AG04449 (cell line): Measurements from ENCODE around the gene IFNGR1.

Source experiments
- CTCF ChIA-PET: fragments of 350-600 bp; formaldehyde crosslinking; extraction: SDS; loops from one replicate; lab custom pipeline; 2021; ENCODE audit warnings: antibody characterized with exemption; lab: Yijun Ruan, JAX
- POLR2A ChIA-PET: fragments of 400-600, 350-600 bp; formaldehyde crosslinking; extraction: SDS; loops from one replicate; lab custom pipeline; 2020; ENCODE audit warnings: antibody characterized with exemption, inconsistent platforms; lab: Yijun Ruan, JAX
- DNase-seq: peaks from one replicate; pipeline ENCODE4 v3.0.0-alpha.2; 2010; ENCODE audit warnings: low read depth, low spot score
- H3K4me3 ChIP-seq: 2 replicates; pipeline ENCODE4 v1.5.1; 2011; ENCODE audit warnings: low read depth, mild to moderate bottlenecking, control low read depth, low read length
- TF ChIP-seq, protein P1 (sequence below): IDR thresholded peaks from one replicate; pipeline ENCODE4 v1.5.1; 2011; ENCODE audit warnings: mild to moderate bottlenecking, moderate library complexity, low read length, control low read depth, inconsistent platforms; ENCODE audit not compliant: insufficient read depth; ENCODE audit errors: missing control alignments

Gene IFNGR1

DNA sequence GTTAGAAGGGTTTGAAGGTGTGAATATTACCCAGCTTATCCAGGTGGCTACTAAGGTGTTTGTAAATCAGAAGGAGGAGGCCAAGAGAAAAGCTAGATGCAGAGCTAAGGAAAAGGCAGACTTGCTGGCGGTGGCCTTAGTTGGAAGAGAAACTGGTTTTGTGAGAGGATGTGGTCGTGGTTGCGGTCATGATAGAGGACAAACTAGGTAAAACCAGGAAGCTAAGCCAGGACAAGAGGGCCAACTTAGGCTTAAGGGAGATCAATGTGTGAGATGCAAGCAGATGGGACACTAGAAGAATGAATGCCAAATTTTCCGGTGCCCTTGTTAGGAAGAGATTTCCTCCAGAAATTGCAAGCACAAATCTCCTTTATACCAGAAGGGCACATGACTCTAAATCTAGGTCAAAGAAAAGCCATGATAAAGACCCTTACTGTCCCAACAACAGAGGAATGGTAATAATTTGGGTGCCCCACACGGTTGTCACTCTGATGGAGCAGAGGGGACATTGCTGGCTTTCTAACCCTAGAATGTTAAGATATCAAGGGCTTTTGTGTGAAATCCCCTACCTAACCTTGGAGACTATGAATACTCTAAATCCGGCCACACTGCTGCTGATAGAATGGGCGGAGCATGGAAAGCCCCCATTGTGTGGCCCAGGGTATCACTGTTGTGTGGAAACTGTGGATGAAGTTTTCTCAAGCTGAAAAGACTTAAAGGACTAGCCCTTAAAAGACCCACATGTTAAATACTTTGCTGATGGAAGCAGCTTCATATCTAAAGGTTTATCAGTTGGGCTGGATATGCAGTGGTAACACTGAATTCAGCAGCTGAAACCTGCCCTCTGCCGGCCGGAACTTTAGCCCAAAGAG is 53.6 kb downstream of the IFNGR1 start:
- CTCF ChIA-PET: interaction anchor here (0.6 to 2.2 kb wide), 3 partner anchors 12 to 72 kb away, joined by 3 to 11 read pairs (median 7); no protein-coding TSS in a partner anchor
- POLR2A ChIA-PET: no interaction called here
- DNase-seq: no peak
- H3K4me3 ChIP-seq: no peak overlapping the region
- TF ChIP-seq, protein P1, sequence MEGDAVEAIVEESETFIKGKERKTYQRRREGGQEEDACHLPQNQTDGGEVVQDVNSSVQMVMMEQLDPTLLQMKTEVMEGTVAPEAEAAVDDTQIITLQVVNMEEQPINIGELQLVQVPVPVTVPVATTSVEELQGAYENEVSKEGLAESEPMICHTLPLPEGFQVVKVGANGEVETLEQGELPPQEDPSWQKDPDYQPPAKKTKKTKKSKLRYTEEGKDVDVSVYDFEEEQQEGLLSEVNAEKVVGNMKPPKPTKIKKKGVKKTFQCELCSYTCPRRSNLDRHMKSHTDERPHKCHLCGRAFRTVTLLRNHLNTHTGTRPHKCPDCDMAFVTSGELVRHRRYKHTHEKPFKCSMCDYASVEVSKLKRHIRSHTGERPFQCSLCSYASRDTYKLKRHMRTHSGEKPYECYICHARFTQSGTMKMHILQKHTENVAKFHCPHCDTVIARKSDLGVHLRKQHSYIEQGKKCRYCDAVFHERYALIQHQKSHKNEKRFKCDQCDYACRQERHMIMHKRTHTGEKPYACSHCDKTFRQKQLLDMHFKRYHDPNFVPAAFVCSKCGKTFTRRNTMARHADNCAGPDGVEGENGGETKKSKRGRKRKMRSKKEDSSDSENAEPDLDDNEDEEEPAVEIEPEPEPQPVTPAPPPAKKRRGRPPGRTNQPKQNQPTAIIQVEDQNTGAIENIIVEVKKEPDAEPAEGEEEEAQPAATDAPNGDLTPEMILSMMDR: no peak

DNA sequence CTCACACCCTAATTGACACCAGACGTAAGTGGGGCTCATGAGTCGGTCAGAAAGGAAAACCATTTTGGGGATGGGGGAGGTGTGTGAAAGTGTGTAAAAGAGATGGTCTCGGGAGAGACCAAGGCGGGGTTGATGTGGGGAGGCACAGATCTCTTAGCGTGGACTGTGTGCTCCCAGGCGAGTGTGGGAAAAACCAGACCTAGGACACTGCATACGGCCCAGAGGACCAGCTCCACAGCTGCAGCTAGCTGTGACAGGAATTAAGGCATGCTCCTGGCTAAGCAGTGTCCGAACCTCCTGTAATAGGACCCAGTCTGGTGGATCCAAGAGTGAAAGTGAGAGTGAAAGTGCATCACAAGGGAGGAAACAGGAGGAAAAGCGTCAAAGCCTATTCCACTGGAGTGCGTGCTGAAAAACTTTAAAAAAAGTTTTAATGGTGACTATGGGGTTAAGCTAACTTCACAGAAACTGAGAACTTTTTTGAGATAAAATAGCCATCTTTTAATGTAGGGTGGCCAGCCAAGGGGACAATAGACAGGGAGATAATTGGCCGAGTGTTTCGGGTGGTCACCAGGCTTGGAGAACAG is 55.4 kb downstream of the IFNGR1 start:
- H3K4me3 ChIP-seq: no peak overlapping the region
- CTCF ChIA-PET: no interaction called here
- TF ChIP-seq, protein P1: no peak
- POLR2A ChIA-PET: no interaction called here
- DNase-seq: no peak

DNA sequence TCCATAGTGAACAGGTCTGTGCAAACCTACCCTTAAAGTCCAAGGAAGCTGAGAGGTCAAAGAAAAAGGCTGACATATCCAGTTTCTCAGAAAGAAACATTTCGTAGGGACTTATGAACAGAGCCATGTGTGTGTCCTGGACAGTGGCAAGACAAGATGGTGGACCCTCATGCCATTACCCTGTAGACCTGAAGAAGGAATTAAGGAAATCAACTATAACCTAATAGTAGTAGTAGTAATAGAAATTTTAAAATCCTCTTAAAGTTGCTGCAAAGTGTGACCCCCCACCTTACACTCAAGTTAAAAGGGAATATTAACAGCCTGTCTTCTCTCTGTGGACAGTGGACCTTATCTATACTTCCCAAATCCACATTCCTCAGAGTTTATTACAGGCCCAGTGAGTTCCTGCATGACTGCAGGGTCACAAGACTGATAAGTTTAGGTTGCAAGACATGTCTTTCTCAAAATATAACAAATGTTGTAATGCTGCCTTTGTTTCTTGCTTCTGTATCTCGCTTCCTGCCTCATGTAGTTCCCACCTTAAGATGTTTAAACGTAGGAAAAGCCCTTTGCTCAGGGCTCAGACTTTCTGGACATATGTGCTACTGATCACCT is 56.4 kb downstream of the IFNGR1 start:
- H3K4me3 ChIP-seq: no peak overlapping the region
- ChIA-PET CTCF (no interaction called here), POLR2A (no interaction called here)
- no peak for DNase-seq
- TF ChIP-seq, protein P1: no peak

DNA sequence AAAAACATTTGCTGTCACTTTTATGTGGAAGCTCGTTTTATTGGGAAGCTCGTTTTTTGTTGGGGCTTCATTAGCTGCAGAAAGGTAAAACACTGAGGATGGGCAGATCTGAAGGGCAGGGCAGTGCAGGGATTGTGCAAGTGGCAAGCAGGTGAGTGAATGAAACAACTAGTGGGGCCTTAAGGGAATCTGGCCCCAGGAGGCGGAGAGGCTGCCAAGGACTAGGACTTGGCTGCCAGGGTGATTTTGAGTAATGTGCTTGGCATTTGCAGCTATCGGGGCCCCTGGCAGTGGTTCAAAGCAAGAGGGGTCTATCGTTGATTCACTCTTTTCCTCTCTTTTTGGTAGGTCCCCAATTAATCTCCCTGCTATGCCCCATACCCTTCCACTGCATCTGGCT is 57.2 kb downstream of the IFNGR1 start:
- ChIA-PET CTCF (interaction anchor here (0.9 kb wide), 1 partner anchor 190 kb away, joined by 3 read pairs; no protein-coding TSS in a partner anchor), POLR2A (no interaction called here)
- no peak for DNase-seq
- no peak overlapping the region for H3K4me3 ChIP-seq
- TF ChIP-seq, protein P1: no peak

DNA sequence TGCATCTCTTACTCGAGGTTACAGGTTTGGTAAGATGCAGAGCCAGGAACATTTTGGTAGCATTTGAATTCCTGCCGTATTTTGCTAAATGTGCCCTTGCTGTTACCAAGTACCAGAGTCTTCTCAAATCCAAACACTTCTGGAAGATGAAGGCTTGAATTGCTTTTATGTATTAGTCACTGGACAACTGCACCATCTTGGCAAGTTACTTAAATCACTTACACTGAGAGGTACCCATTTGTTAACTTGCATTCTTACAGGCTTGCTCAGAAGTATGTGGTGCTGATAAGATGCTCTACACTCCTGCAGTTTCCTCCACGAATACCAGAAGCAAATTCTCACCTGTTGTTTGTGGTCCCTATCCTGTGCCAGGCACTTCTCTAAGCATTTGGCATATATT is 58.4 kb downstream of the IFNGR1 start:
- TF ChIP-seq, protein P1: no peak
- no peak overlapping the region for H3K4me3 ChIP-seq
- DNase-seq: peak; percentile 3
- POLR2A ChIA-PET: no interaction called here
- CTCF ChIA-PET: no interaction called here

DNA sequence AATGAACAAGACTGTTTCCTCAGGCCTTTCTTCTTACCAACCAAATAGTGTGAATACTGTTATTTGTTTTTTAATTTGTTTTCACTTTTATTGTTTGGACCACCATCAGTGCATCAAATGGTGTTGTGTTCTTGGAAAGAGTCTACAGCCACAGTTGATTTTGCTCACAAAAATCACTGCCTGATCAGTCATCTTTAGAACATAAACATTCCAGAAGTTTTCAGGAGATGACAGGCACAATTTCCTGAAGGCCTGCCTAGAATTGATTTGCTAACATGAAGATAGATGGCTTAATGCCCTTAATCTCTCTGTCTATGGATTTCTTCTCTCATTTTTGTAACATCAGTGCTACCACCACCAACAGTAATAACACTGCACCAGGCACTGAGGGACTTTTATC is 59.3 kb downstream of the IFNGR1 start:
- DNase-seq: no peak
- ChIA-PET CTCF (no interaction called here), POLR2A (no interaction called here)
- TF ChIP-seq, protein P1: no peak
- H3K4me3 ChIP-seq: no peak overlapping the region
